ENCODE measurements around the gene HOXC11.

DNA sequence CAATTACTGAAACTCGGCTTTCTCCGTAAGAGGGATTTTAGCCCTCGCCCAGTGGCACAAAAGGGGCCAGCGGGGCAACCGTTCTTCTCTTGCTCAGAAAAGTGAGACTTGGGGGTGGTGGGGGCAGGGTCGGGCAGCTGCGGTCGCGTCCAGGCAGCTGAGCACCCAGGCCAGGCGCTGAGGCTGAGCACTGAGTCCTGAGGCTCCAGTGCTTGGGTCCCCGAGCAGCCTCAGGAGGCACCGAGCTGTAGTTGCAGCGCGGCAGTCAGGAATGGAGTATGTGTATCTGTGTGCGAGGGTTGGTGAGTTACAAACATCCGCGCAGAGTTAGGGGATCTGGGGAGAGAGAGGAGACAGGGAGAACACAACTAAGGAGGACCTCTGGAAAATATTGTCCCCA is 51.2 kb downstream of the HOXC11 start:
- TF ChIP-seq, protein P1, sequence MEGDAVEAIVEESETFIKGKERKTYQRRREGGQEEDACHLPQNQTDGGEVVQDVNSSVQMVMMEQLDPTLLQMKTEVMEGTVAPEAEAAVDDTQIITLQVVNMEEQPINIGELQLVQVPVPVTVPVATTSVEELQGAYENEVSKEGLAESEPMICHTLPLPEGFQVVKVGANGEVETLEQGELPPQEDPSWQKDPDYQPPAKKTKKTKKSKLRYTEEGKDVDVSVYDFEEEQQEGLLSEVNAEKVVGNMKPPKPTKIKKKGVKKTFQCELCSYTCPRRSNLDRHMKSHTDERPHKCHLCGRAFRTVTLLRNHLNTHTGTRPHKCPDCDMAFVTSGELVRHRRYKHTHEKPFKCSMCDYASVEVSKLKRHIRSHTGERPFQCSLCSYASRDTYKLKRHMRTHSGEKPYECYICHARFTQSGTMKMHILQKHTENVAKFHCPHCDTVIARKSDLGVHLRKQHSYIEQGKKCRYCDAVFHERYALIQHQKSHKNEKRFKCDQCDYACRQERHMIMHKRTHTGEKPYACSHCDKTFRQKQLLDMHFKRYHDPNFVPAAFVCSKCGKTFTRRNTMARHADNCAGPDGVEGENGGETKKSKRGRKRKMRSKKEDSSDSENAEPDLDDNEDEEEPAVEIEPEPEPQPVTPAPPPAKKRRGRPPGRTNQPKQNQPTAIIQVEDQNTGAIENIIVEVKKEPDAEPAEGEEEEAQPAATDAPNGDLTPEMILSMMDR (IDR thresholded peaks at IDR 0.05): no peak
- no peak for TF ChIP-seq POLR2A (IDR thresholded peaks at IDR 0.05)
